ENCODE data around the gene RBMS1.

- TF ChIP-seq CTCF (IDR thresholded peaks at IDR 0.05; ENCODE audit: low read depth, low read length) (no peak), EZH2phosphoT487 (IDR thresholded peaks at IDR 0.05; ENCODE audit: low read depth) (no peak)
Observed at GRCh38 chr2:160267022-160267421, 226.6 kb downstream of the RBMS1 start.

All from OCI-LY3 (cell line).